ENCODE measurements around the gene AGXT. TPM values are rescaled to one million over a fixed set of nuclear protein-coding genes. Genes with fewer than 3 reads are reported as not detected.

Gene AGXT
- total and polyA plus RNA-seq, 8 donors = not detected

- intact Hi-C loops (cut with DNase I; ENCODE audit: low total_unique reads) = no loop called here
- no peak for DNase-seq
- Histone ChIP-seq H3K27me3 (peaks cover 0 to 5% (median 0%) of the 10 kb centered on the region in 3 donors), H3K9me3 (no peaks in the 10 kb centered on the region), H3K4me1 (peaks cover 0 to 20% (median 12%) of the 10 kb centered on the region in 4 donors), H3K36me3 (no peaks in the 10 kb centered on the region), H3K27ac (no peak overlapping the region), H3K4me3 (no peak overlapping the region)
- 73 to 86% (median 82%) methylated on average over 15 to 20 of the region's 20 CpGs for WGBS, 5 donors
- TF ChIP-seq CTCF (IDR thresholded peaks at IDR 0.05) (no peak), POLR2A (IDR thresholded peaks at IDR 0.05) (no peak), EP300 (IDR thresholded peaks at IDR 0.05) (no peak), POLR2AphosphoS5 (IDR thresholded peaks at IDR 0.05) (no peak)
These were observed 23.1 kb downstream of the AGXT start for GRCh38 chr2:240891492-240892340.

- TF ChIP-seq CTCF (IDR thresholded peaks at IDR 0.05) (no peak), POLR2AphosphoS5 (IDR thresholded peaks at IDR 0.05) (no peak), POLR2A (IDR thresholded peaks at IDR 0.05) (no peak), EP300 (IDR thresholded peaks at IDR 0.05) (no peak)
- WGBS, 5 donors = 40 to 85% (median 78%) methylated on average over 2 to 9 of the region's 9 CpGs
- Histone ChIP-seq H3K9me3 (no peaks in the 10 kb centered on the region), H3K4me3 (no peak overlapping the region), H3K36me3 (no peaks in the 10 kb centered on the region), H3K4me1 (peaks cover 0 to 25% (median 15%) of the 10 kb centered on the region in 4 donors), H3K27ac (no peak overlapping the region), H3K27me3 (peaks cover 0 to 11% (median 0%) of the 10 kb centered on the region in 3 donors)
- DNase-seq = no peak
- intact Hi-C loops (cut with DNase I; ENCODE audit: low total_unique reads) = no loop called here
These were observed 23.7 kb downstream of the AGXT start for GRCh38 chr2:240892356-240892755.

- TF ChIP-seq POLR2A (IDR thresholded peaks at IDR 0.05) (no peak), POLR2AphosphoS5 (IDR thresholded peaks at IDR 0.05) (no peak)
- H3K36me3 ChIP-seq = no peaks in the 10 kb centered on the region
- DNase-seq = no peak
- intact Hi-C loops (cut with DNase I; ENCODE audit: low total_unique reads) = no loop called here
- H3K27ac ChIP-seq = no peak overlapping the region
- peaks cover 0 to 12% (median 0%) of the 10 kb centered on the region in 3 donors for H3K27me3 ChIP-seq
- H3K9me3 ChIP-seq = no peaks in the 10 kb centered on the region
- no peak overlapping the region for H3K4me3 ChIP-seq
- peaks cover 0 to 28% (median 17%) of the 10 kb centered on the region in 4 donors for H3K4me1 ChIP-seq
- 79 to 90% (median 85%) methylated on average over 4 to 12 of the region's 12 CpGs for WGBS, 5 donors
These were observed 24.3 kb downstream of the AGXT start for GRCh38 chr2:240892925-240893324.

- peak overlapping the region in 1 of 5 donors; percentile 2 for H3K27ac ChIP-seq
- TF ChIP-seq CTCF (IDR thresholded peaks at IDR 0.05) = no peak
- no peak for TF ChIP-seq EP300 (IDR thresholded peaks at IDR 0.05)
- TF ChIP-seq POLR2A (IDR thresholded peaks at IDR 0.05) = no peak
- TF ChIP-seq POLR2AphosphoS5 (IDR thresholded peaks at IDR 0.05) = no peak
These were observed 24.8 kb downstream of the AGXT start for GRCh38 chr2:240893363-240893844.

More at GRCh38 chr2:240893363-240893844, 24.8 kb downstream of the AGXT start:
- DNase-seq = peak in 1 of 2 donors; percentile 83
- intact Hi-C loops (cut with DNase I; ENCODE audit: low total_unique reads) = no loop called here
- Histone ChIP-seq H3K4me3 (no peak overlapping the region), H3K9me3 (no peaks in the 10 kb centered on the region), H3K36me3 (no peaks in the 10 kb centered on the region), H3K4me1 (peaks cover 0 to 32% (median 19%) of the 10 kb centered on the region in 4 donors), H3K27me3 (peaks cover 0 to 12% (median 0%) of the 10 kb centered on the region in 3 donors)
- WGBS, 5 donors = 34 to 49% (median 47%) methylated on average over 9 to 17 of the region's 17 CpGs
